Esophagus squamous epithelium (tissue), 4 donors: ENCODE data around the gene TNFRSF13B.

Source experiments
- POLR2A ChIP-seq, 4 donors: fragments of 450-650 bp; IDR thresholded peaks; one replicate each; pipeline ENCODE4 v1.6.1; 2017; ENCODE audit warnings: antibody characterized with exemption in 4 of 4, mild to moderate bottlenecking in 4 of 4, moderate library complexity in 3 of 4
- TF ChIP-seq, protein P1 (sequence below), 6 experiments: fragments of 450-650 bp in 4 of 6; fragments of 200-600 bp in 2 of 6; sonication (generic) in 2 of 6; IDR thresholded peaks; one replicate each; pipeline ENCODE4 v1.5.1; 2016 to 2019; ENCODE audit warnings: antibody characterized with exemption in 6 of 6, mild to moderate bottlenecking in 4 of 6, moderate library complexity in 4 of 6

DNA sequence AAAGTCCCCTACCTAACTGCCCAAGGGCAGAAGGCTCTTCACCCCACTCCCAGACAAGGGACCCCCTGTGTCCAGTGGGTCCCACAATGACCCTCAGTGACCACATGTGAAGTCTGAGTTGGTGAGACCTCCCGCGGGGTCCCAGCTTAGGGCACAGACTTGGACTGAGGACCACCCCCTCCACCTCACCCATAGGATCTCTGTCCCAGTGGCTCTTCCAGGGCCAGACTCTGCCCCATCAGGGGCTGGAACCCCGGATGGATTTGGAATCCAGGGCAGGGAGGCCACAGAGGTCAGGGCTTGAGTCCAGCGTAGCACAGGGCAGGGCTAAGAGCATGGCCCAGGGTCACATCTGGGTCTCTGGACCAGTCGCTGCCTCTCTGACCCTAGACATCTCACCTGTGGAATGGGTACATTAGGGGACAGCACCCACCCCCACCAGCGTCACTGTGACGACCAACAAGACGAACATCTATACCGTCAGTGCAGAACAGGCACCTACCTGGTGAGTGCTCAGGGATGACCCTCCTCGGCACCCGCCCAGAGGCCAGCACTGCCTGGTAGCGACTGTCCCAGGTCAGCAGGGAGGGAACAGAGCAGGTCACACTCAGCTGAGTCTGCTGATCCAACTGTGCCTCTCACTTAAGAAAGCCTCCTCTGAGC, 37.7 kb downstream of the TNFRSF13B start:
- TF ChIP-seq POLR2A (IDR thresholded peaks at IDR 0.05): no peak
- TF ChIP-seq, protein P1, sequence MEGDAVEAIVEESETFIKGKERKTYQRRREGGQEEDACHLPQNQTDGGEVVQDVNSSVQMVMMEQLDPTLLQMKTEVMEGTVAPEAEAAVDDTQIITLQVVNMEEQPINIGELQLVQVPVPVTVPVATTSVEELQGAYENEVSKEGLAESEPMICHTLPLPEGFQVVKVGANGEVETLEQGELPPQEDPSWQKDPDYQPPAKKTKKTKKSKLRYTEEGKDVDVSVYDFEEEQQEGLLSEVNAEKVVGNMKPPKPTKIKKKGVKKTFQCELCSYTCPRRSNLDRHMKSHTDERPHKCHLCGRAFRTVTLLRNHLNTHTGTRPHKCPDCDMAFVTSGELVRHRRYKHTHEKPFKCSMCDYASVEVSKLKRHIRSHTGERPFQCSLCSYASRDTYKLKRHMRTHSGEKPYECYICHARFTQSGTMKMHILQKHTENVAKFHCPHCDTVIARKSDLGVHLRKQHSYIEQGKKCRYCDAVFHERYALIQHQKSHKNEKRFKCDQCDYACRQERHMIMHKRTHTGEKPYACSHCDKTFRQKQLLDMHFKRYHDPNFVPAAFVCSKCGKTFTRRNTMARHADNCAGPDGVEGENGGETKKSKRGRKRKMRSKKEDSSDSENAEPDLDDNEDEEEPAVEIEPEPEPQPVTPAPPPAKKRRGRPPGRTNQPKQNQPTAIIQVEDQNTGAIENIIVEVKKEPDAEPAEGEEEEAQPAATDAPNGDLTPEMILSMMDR (IDR thresholded peaks at IDR 0.05): no peak
